Liver (tissue), 9 donors: ENCODE data around the gene SLIT1. TPM values are rescaled to one million over a fixed set of nuclear protein-coding genes. Genes with fewer than 3 reads are reported as not detected.

ENCODE experiments used
- DNase-seq: peaks from one replicate; pipeline ENCODE4 v3.0.0-alpha.2; 2017; ENCODE audit warnings: low spot score
- H3K27ac ChIP-seq, 2 donors: one replicate each; pipeline ENCODE4 v1.7.0; 2013; ENCODE audit warnings: inconsistent platforms in 2 of 2, low read length in 2 of 2, control low read depth in 1 of 2, low read depth in 1 of 2, mild to moderate bottlenecking in 1 of 2
- H3K27me3 ChIP-seq, 4 donors: one replicate each; pipeline versions ENCODE4 v1.6.1 to v1.7.0; 2013; ENCODE audit warnings: low read length in 3 of 4, inconsistent platforms in 1 of 4, mild to moderate bottlenecking in 1 of 4, moderate library complexity in 1 of 4; ENCODE audit not compliant: control insufficient read depth in 4 of 4, insufficient read depth in 4 of 4
- H3K36me3 ChIP-seq, 4 donors: one replicate each; pipeline versions ENCODE4 v1.6.1 to v1.7.0; 2013; ENCODE audit warnings: low read length in 3 of 4, mild to moderate bottlenecking in 3 of 4, low read depth in 1 of 4, moderate library complexity in 1 of 4; ENCODE audit not compliant: control insufficient read depth in 4 of 4, insufficient read depth in 3 of 4
- H3K4me1 ChIP-seq, 4 donors: one replicate each; pipeline versions ENCODE4 v1.6.1 to v1.7.0; 2013; ENCODE audit warnings: low read length in 3 of 4, mild to moderate bottlenecking in 3 of 4, moderate library complexity in 1 of 4; ENCODE audit not compliant: control insufficient read depth in 4 of 4, insufficient read depth in 4 of 4
- H3K4me3 ChIP-seq, 3 donors: one replicate each; pipeline versions ENCODE4 v1.6.1 to v1.7.0; 2013; ENCODE audit warnings: low read length in 3 of 3, control low read depth in 1 of 3, low read depth in 1 of 3, mild to moderate bottlenecking in 1 of 3
- H3K9ac ChIP-seq, 2 donors: one replicate each; pipeline ENCODE4 v1.7.0; 2013; ENCODE audit warnings: low read length in 2 of 2, mild to moderate bottlenecking in 2 of 2, moderate library complexity in 2 of 2, control low read depth in 1 of 2, low read depth in 1 of 2
- H3K9me3 ChIP-seq, 4 donors: one replicate each; pipeline versions ENCODE4 v1.6.1 to v1.7.0; 2013; ENCODE audit warnings: low read length in 3 of 4; ENCODE audit not compliant: control insufficient read depth in 4 of 4
- ATF3 ChIP-seq: IDR thresholded peaks from 2 replicates; pipeline ENCODE4 v1.6.1; 2016; ENCODE audit warnings: antibody characterized with exemption
- EGR1 ChIP-seq, 2 donors: IDR thresholded peaks; 2 replicates each; pipeline ENCODE4 v1.6.1; 2016 to 2018; ENCODE audit warnings: antibody characterized with exemption in 2 of 2, low read depth in 2 of 2
- FOXA1 ChIP-seq: IDR thresholded peaks from 2 replicates; pipeline ENCODE4 v1.6.1; 2016; ENCODE audit warnings: antibody characterized with exemption
- FOXA2 ChIP-seq: IDR thresholded peaks from 2 replicates; pipeline ENCODE4 v1.6.1; 2016; ENCODE audit warnings: antibody characterized with exemption
- GABPA ChIP-seq, 2 donors: IDR thresholded peaks in 1 of 2; conservative IDR thresholded peaks in 1 of 2; 2 replicates each; pipeline ENCODE4 v1.6.1; 2016; ENCODE audit warnings: antibody characterized with exemption in 2 of 2, mild to moderate bottlenecking in 1 of 2, moderate library complexity in 1 of 2
- HNF4A ChIP-seq, 2 donors: conservative IDR thresholded peaks; 2 replicates each; pipeline ENCODE4 v1.6.1; 2016; ENCODE audit warnings: antibody characterized with exemption in 2 of 2, mild to moderate bottlenecking in 2 of 2
- HNF4G ChIP-seq: IDR thresholded peaks from 2 replicates; pipeline ENCODE4 v1.6.1; 2016; ENCODE audit warnings: antibody characterized with exemption
- MAX ChIP-seq: IDR thresholded peaks from 2 replicates; pipeline ENCODE4 v1.6.1; 2016; ENCODE audit warnings: antibody characterized with exemption
- NR2F2 ChIP-seq: IDR thresholded peaks from 2 replicates; pipeline ENCODE4 v1.6.1; 2016; ENCODE audit warnings: antibody characterized with exemption
- RAD21 ChIP-seq, 2 donors: IDR thresholded peaks; 2 replicates each; pipeline ENCODE4 v1.6.1; 2016; ENCODE audit warnings: antibody characterized with exemption in 2 of 2, mild to moderate bottlenecking in 2 of 2
- REST ChIP-seq: IDR thresholded peaks from 2 replicates; pipeline ENCODE4 v1.6.1; 2016; ENCODE audit warnings: antibody characterized with exemption, mild to moderate bottlenecking
- RXRA ChIP-seq, 2 donors: IDR thresholded peaks; 2 replicates each; pipeline ENCODE4 v1.6.1; 2017 to 2018; ENCODE audit warnings: antibody characterized with exemption in 2 of 2, mild to moderate bottlenecking in 1 of 2
- SP1 ChIP-seq: IDR thresholded peaks from 2 replicates; pipeline ENCODE4 v1.6.1; 2018; ENCODE audit warnings: antibody characterized with exemption, mild to moderate bottlenecking
- TAF1 ChIP-seq: conservative IDR thresholded peaks from 2 replicates; pipeline ENCODE4 v1.6.1; 2016; ENCODE audit warnings: antibody characterized with exemption, mild to moderate bottlenecking
- YY1 ChIP-seq: IDR thresholded peaks from 2 replicates; pipeline ENCODE4 v1.6.1; 2016; ENCODE audit warnings: antibody characterized with exemption, mild to moderate bottlenecking
- ZBTB33 ChIP-seq: IDR thresholded peaks from 2 replicates; pipeline ENCODE4 v1.6.1; 2016; ENCODE audit warnings: antibody characterized with exemption
- WGBS: extraction: QIAGEN DNeasy Blood & Tissue Kit; methylation state at CpG from one replicate; pipeline ENCODE4 v1.1.7; 2013; 5-methylcytosine and 5-hydroxymethylcytosine counted together
- polyA plus RNA-seq, 2 donors: library from polyadenylated mRNA; stranded (reverse) in 1 of 2; unstranded in 1 of 2; fragments of 200-250 nt in 1 of 2; fragments of >200 nt in 1 of 2; fragmentation: Nextera tagmentation in 1 of 2; extraction: Ambion mirVana in 1 of 2; gene quantifications; one replicate each; pipeline versions ENCODE4 v1.2.1 to v1.2.3, GENCODE V29; 2013 to 2015
- total RNA-seq, 2 donors: library from RNA; depleted of rRNA; stranded (reverse); fragments of >200 nt; gene quantifications; one replicate each; pipeline ENCODE4 v1.2.3, GENCODE V29; 2014
- donor health status: healthy.
- donor health status: healthy.
- donor health status: healthy.
- donor health status: healthy.
- donor health status: healthy.

SLIT1 gene
- total and polyA plus RNA-seq, 4 donors, result under 0.01 to 0.14 (median 0.06) TPM

- Histone ChIP-seq H3K4me1 (no peaks in the 10 kb centered on the region), H3K4me3 (no peak overlapping the region), H3K9ac (no peak overlapping the region), H3K9me3 (no peaks in the 10 kb centered on the region), H3K27ac (no peak overlapping the region), H3K36me3 (no peaks in the 10 kb centered on the region), H3K27me3 (no peaks in the 10 kb centered on the region)
- no peak for TF ChIP-seq NR2F2
- TF ChIP-seq HNF4G, result no peak
- TF ChIP-seq FOXA2, result no peak
- no peak for TF ChIP-seq REST
- TF ChIP-seq SP1, result no peak
- TF ChIP-seq EGR1 (IDR thresholded peaks at IDR 0.05; ENCODE audit: low read depth in 2 of 2), result no peak
- no peak for TF ChIP-seq TAF1
- no peak for TF ChIP-seq ZBTB33
- no peak for TF ChIP-seq MAX
- no peak for TF ChIP-seq RXRA (IDR thresholded peaks at IDR 0.05)
- TF ChIP-seq RAD21 (IDR thresholded peaks at IDR 0.05), result no peak
- TF ChIP-seq ATF3, result no peak
- TF ChIP-seq GABPA (IDR thresholded peaks at IDR 0.05 in 1 of 2, conservative IDR thresholded peaks at IDR 0.05 in 1 of 2), result no peak
- no peak for TF ChIP-seq HNF4A (conservative IDR thresholded peaks at IDR 0.05)
- TF ChIP-seq FOXA1, result no peak
- DNase-seq, result no peak
- 86% methylated on average over 2 of the region's 2 CpGs for WGBS
These were observed 106.8 kb downstream of the SLIT1 start for GRCh38 chr10:97078938-97079445.

- WGBS, result 74% methylated on average over 14 of the region's 14 CpGs
- no peak overlapping the region for H3K27ac ChIP-seq
- TF ChIP-seq HNF4A (conservative IDR thresholded peaks at IDR 0.05) (no peak), SP1 (no peak), FOXA2 (no peak), GABPA (IDR thresholded peaks at IDR 0.05 in 1 of 2, conservative IDR thresholded peaks at IDR 0.05 in 1 of 2) (no peak), HNF4G (no peak), NR2F2 (no peak), MAX (no peak), RAD21 (IDR thresholded peaks at IDR 0.05) (no peak), TAF1 (no peak), YY1 (no peak)
- no peak overlapping the region for H3K9ac ChIP-seq
- H3K27me3 ChIP-seq, result no peaks in the 10 kb centered on the region
- H3K4me3 ChIP-seq, result no peak overlapping the region
- DNase-seq, result no peak
- H3K36me3 ChIP-seq, result no peaks in the 10 kb centered on the region
- H3K9me3 ChIP-seq, result no peaks in the 10 kb centered on the region
- H3K4me1 ChIP-seq, result no peaks in the 10 kb centered on the region
These were observed 107.4 kb downstream of the SLIT1 start for GRCh38 chr10:97078261-97078937.
